ENCODE data around the gene KCNG2. TPM values are rescaled to one million over a fixed set of nuclear protein-coding genes. Genes with fewer than 3 reads are reported as not detected.

KCNG2 gene
- total RNA-seq: 0.31 TPM

GRCh38 chr18:79797518-79798345 lies at the start of gene KCNG2:
TSS of gene KCNG2 (plus strand) at chr18:79797938. CDS start at chr18:79863668, 65,730 bp downstream.

Other genes starting within 250 kb of the KCNG2 start
- 17.8 TPM for gene CTDP1, start 118.1 kb upstream of the KCNG2 start, total RNA-seq
- gene SLC66A2, start 153.7 kb downstream of the KCNG2 start, total RNA-seq: 30.4 TPM
- 2.2 TPM for gene HSBP1L1, start 166.7 kb downstream of the KCNG2 start, total RNA-seq
- gene TXNL4A, start 190.6 kb downstream of the KCNG2 start, total RNA-seq: 37.2 TPM
- gene RBFA, start 236.5 kb downstream of the KCNG2 start, total RNA-seq: 100 TPM

All from parietal lobe (tissue), 1 donor.